ENCODE results near the gene MTNR1B. TPM values are rescaled to one million over a fixed set of nuclear protein-coding genes. Genes with fewer than 3 reads are reported as not detected.

MTNR1B gene
- total and polyA plus RNA-seq, 10 of the 15 experiments (the other 5 are each of a cell fraction or from before 2014, with no cell fraction given) = not detected

GRCh38 chr11:93025558-93026255, 56.3 kb downstream of the MTNR1B start (continued):
- TF ChIP-seq PRDM15 (CRISPR knock-in tag; IDR thresholded peaks at IDR 0.05) (no peak), RFX5 (IDR thresholded peaks at IDR 0.05; ENCODE audit: low read depth, low read length) (no peak), ZNF592 (IDR thresholded peaks at IDR 0.05) (no peak), ATF7 (IDR thresholded peaks at IDR 0.05; ENCODE audit: low read depth) (no peak), JUNB (IDR thresholded peaks at IDR 0.05) (no peak), PAX8 (IDR thresholded peaks at IDR 0.05) (no peak), ELK1 (IDR thresholded peaks at IDR 0.05; ENCODE audit: low read depth, low read length) (no peak), CBFB (IDR thresholded peaks at IDR 0.05; ENCODE audit: low read depth) (no peak), STAT1 (conservative IDR thresholded peaks at IDR 0.05) (no peak)
- TF ChIP-seq, protein P1, sequence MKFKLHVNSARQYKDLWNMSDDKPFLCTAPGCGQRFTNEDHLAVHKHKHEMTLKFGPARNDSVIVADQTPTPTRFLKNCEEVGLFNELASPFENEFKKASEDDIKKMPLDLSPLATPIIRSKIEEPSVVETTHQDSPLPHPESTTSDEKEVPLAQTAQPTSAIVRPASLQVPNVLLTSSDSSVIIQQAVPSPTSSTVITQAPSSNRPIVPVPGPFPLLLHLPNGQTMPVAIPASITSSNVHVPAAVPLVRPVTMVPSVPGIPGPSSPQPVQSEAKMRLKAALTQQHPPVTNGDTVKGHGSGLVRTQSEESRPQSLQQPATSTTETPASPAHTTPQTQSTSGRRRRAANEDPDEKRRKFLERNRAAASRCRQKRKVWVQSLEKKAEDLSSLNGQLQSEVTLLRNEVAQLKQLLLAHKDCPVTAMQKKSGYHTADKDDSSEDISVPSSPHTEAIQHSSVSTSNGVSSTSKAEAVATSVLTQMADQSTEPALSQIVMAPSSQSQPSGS (IDR thresholded peaks at IDR 0.05; ENCODE audit: low read length) = no peak
